ENCODE results near the gene CREB5. TPM values are rescaled to one million over a fixed set of nuclear protein-coding genes. Genes with fewer than 3 reads are reported as not detected.

The CREB5 gene
- total and polyA plus RNA-seq, 2 of the 8 experiments (the other 6 are each of a cell fraction or from before 2014, with no cell fraction given) = 2.4 to 2.7 TPM

DNA sequence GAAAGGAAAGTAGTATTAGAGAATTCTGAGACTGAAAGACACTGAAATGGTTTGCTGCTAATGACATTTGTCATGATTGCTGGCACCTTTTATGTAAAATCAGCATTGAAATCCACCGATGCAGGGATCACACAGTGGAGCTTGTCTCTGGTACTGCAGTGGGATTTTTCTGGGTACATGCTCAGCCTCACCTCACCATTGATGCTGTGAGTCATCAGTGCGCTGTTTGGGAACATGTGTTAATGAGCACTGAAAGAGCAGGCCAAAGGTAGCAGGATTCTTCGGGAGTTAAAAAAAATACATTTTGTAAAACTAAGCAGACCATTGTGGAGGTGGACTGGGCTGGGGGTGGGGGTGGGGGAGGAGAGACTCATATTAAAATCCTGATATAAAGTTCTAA lies 174.9 kb downstream of the CREB5 start:
- Histone ChIP-seq H3K4me3 (ENCODE audit: extremely low read depth in 1 of 4, insufficient read depth in 2 of 4, low read depth in 3 of 4, low read length in 4 of 4) (no peak overlapping the region), H4K91ac (replicated peaks; ENCODE audit: insufficient read length, low read length) (no peak overlapping the region), H3K9ac (replicated peaks in 1 of 4; ENCODE audit: extremely low read depth in 1 of 4, low read depth in 3 of 4, low read length in 3 of 4) (no peak overlapping the region), H2BK12ac (ENCODE audit: low read depth, low read length) (no peak overlapping the region), H3K14ac (ENCODE audit: insufficient read length) (no peak overlapping the region), H3K27me3 (replicated peaks in 1 of 4; ENCODE audit: control insufficient read depth in 3 of 4, extremely low read depth in 1 of 4, insufficient read depth in 3 of 4, low read length in 3 of 4) (no peaks in the 10 kb centered on the region), H4K5ac (ENCODE audit: insufficient read length, low read depth, low read length) (no peak overlapping the region), H3K4ac (replicated peaks; ENCODE audit: insufficient read length, low read depth, low read length) (no peak overlapping the region), H3K4me2 (ENCODE audit: insufficient read depth in 1 of 2, low read depth in 2 of 2, low read length in 2 of 2) (no peak overlapping the region), H2BK120ac (replicated peaks; ENCODE audit: low read depth, low read length) (no peak overlapping the region), H3K36me3 (ENCODE audit: control insufficient read depth in 2 of 4, insufficient read depth in 4 of 4, low read length in 3 of 4) (no peaks in the 10 kb centered on the region), H3K4me1 (replicated peaks in 1 of 4; ENCODE audit: control insufficient read depth in 3 of 4, insufficient read depth in 4 of 4, low read length in 3 of 4) (no peaks in the 10 kb centered on the region), H3K18ac (ENCODE audit: extremely low read depth, low read length) (no peak overlapping the region), H3K9me3 (ENCODE audit: insufficient read depth in 2 of 2, low read depth in 1 of 2, low read length in 1 of 2) (no peaks in the 10 kb centered on the region), H2AFZ (ENCODE audit: low read length) (no peak overlapping the region), H2AK5ac (ENCODE audit: low read depth, low read length) (no peak overlapping the region), H4K8ac (ENCODE audit: extremely low read depth, insufficient read depth, low read length) (no peak overlapping the region), H2BK15ac (ENCODE audit: low read length) (no peak overlapping the region), H3K79me1 (ENCODE audit: low read depth, low read length) (no peaks in the 10 kb centered on the region), H3K23ac (ENCODE audit: insufficient read length) (no peak overlapping the region), H2BK20ac (ENCODE audit: low read length) (no peak overlapping the region), H3K27ac (ENCODE audit: low read depth, low read length) (no peak overlapping the region), H3K56ac (replicated peaks; ENCODE audit: insufficient read length, low read depth, low read length) (no peak overlapping the region), H2BK5ac (ENCODE audit: low read depth, low read length) (no peak overlapping the region), H3K79me2 (ENCODE audit: control insufficient read depth in 1 of 2, insufficient read depth in 2 of 2, low read length in 2 of 2) (no peaks in the 10 kb centered on the region), H4K20me1 (replicated peaks in 1 of 2; ENCODE audit: control insufficient read depth in 1 of 2, insufficient read depth in 2 of 2, low read length in 2 of 2) (no peaks in the 10 kb centered on the region), H3K23me2 (ENCODE audit: low read depth, low read length) (no peaks in the 10 kb centered on the region)
- ChIA-PET POLR2A (ENCODE audit: partially characterized antibody) (no interaction called here), CTCF (ENCODE audit: partially characterized antibody) (interaction anchor here (0.7 to 1.6 kb wide), 2 partner anchors 11 to 15 kb away, joined by 3 to 4 read pairs; no protein-coding TSS in a partner anchor)
- DNase-seq (ENCODE audit: low read depth in 1 of 2, low spot score in 2 of 2) (no peak), FAIRE-seq (no peak)
- 82% methylated on average over 3 of the region's 3 CpGs; no CpG with 5 or more reads in 1 of the 2 experiments for WGBS, 2 experiments (ENCODE audit: extremely low coverage in 1 of 2, insufficient coverage in 1 of 2, insufficient read length in 1 of 2, insufficient replicate concordance in 2 of 2, low coverage in 1 of 2, low lambda C conversion rate in 2 of 2, missing lambda C conversion rate in 1 of 2)
- TF ChIP-seq SP2 (IDR thresholded peaks at IDR 0.05; ENCODE audit: low read length) (no peak), EP300 (IDR thresholded peaks at IDR 0.05; ENCODE audit: borderline replicate concordance in 1 of 2, low read depth in 2 of 2, low read length in 2 of 2) (no peak), YY1 (IDR thresholded peaks at IDR 0.05; ENCODE audit: low read depth, low read length) (no peak), HDAC6 (IDR thresholded peaks at IDR 0.05; ENCODE audit: low read depth, low read length) (no peak), KDM4A (IDR thresholded peaks at IDR 0.05; ENCODE audit: low read depth, low read length, severe bottlenecking) (no peak), NRF1 (IDR thresholded peaks at IDR 0.05; ENCODE audit: low read depth, low read length) (no peak), RXRA (IDR thresholded peaks at IDR 0.05; ENCODE audit: insufficient read depth, low read depth, low read length) (no peak), TEAD4 (IDR thresholded peaks at IDR 0.05; ENCODE audit: low read depth, low read length) (no peak)
